Left cardiac atrium (tissue), 4 donors: ENCODE measurements around the gene DIPK1C. TPM values are rescaled to one million over a fixed set of nuclear protein-coding genes. Genes with fewer than 3 reads are reported as not detected.
A peak's percentile ranks its signal among the peaks of the same experiment; 100 is the strongest.

ENCODE experiments used
- ATAC-seq, 2 donors: fragments of 200-7000 bp; cut with Tn5 transposase; one replicate each; pipeline ENCODE4 v1.9.1; 2020; ENCODE audit warnings: mild to moderate bottlenecking in 2 of 2, moderate library complexity in 2 of 2
- DNase-seq: peaks from one replicate; pipeline ENCODE4 v3.0.0-alpha.2; 2020
- intact Hi-C, 2 donors: fragments of 100-400 bp; cut with DNase I; formaldehyde crosslinking; loops; one replicate each; pipeline versions ENCODE4 v1.14.1 to v1.15.1; 2022 to 2023
- total RNA-seq, 2 donors: library from RNA; stranded (reverse); fragmentation: NEBNext Ultra II Directional; extraction: Animal tissue kit (Norgen Biotek cat#: 25700); gene quantifications; one replicate each; pipeline ENCODE4 v1.2.1, GENCODE V29; 2021
- donor health status: DM: no; HTN: yes; CAD: no.
- donor health status: DM: no; HTN: yes; CAD: no; lungs with severe emphysema.
- donor health status: DM: yes; HTN: yes; CAD: no.
- donor health status: Dilated cardiomyopathy.

Gene DIPK1C
- total RNA-seq, 2 donors from 2014 or later = 1.3 to 1.5 TPM

GRCh38 chr18:74488864-74489263, 31.8 kb upstream of the DIPK1C start:
- intact Hi-C loops = no loop called here
- DNase-seq (no peak), ATAC-seq (no peak)

GRCh38 chr18:74488354-74488753, 31.2 kb upstream of the DIPK1C start:
- intact Hi-C loops = no loop called here
- DNase-seq = no peak
- ATAC-seq = no peak

DNA sequence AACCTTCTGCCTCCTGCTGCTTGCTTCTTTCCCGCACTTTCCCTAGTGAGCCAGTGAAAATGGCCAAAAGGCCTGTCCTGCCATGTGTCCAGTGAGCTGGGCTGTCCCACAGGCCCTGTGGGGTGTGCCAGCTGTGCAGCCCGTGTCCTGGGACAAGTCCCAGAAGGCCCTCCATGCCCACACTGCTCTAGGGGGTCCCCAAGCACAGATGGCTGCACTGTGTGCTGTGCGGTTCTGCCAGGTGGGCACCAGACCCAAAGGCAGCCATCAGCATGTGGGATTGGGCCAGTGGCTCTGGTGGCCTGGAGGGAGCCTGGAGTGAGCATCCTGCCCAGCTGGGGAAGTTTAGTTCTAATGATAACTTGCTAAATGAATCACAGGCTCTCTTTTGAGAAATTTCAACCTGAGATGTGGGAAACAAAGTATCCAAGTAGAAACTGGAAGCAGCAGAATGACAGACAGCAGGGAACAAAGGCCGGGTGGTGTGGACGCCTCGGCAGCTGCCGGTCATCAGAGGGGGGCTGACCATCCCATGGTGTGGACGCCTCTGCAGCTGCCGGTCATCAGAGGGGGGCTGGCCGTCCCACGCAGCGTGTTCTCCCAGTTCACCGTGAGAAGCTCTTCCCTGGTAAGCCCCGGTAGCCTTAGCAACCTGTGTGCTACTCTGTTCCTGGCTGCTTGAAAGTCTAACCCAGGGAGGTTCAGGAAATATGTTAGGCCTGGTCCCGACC, 29.2 kb upstream of the DIPK1C start:
- ATAC-seq = peak in 1 of 2 donors; percentile 19
- intact Hi-C loops = no loop called here

GRCh38 chr18:74482697-74483096, 25.6 kb upstream of the DIPK1C start:
- DNase-seq = no peak
- no peak for ATAC-seq
- intact Hi-C loops = no loop called here

More for the DNA sequence above, 29.2 kb upstream of the DIPK1C start:
- DNase-seq = no peak

DNA sequence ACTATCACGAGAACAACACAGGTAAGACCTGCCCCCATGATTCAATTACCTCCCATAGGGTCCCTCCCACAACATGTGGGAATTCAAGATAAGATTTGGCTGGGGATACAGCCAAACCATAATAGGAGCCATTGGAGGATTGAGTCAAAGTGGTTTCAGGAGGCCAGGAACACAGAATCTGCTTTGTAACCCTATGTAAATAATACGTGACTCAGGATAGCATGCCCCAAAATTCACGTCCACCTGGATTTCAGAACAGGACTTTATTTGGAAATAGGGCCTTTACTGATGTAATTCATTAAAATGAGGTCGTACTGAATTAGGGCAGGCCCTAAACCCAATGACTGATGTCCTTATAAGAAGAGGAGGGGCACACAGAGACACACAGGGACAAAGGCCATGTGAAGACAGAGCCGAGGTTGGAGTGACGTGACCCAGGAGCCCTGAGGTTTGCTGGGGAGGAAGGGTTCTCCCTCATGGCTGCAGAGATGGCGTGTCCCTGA, 23.1 kb upstream of the DIPK1C start:
- no peak for DNase-seq
- intact Hi-C loops = no loop called here
- no peak for ATAC-seq

- DNase-seq (no peak), ATAC-seq (peak in 1 of 2 donors; percentile 33)
- intact Hi-C loops = loop anchor here (5.0 kb wide), 2 partner anchors 122 to 282 kb away; no protein-coding TSS in a partner anchor
These were observed 22.5 kb upstream of the DIPK1C start for GRCh38 chr18:74479486-74480148.

- no peak for DNase-seq
- ATAC-seq = no peak
- intact Hi-C loops = loop anchor here (5.0 kb wide), 2 partner anchors 122 to 282 kb away; no protein-coding TSS in a partner anchor
These were observed 21.8 kb upstream of the DIPK1C start for GRCh38 chr18:74478880-74479279.

GRCh38 chr18:74478316-74478715, 21.2 kb upstream of the DIPK1C start:
- DNase-seq = no peak
- intact Hi-C loops = loop anchor here (5.0 kb wide), 2 partner anchors 121 to 281 kb away; no protein-coding TSS in a partner anchor
- ATAC-seq = no peak

DNA sequence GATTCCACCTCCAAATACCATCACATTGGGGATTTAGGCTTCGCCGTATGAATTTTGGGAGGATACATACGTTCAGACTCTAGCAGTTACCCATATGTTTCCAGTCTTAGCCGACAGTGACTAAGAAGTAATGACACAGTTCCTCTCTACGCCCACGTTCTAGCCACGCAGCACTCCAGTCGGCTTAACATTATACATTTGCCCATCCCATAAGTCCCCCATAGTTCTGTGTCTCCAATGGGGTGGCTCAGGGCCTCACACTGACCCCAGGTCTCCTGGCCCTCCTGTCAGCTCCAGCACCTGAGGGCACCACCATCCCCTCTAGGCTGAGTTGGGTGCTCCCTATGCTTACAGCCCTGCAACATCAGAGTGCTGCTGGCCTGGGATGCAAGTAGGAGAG, 20.7 kb upstream of the DIPK1C start:
- DNase-seq (no peak), ATAC-seq (no peak)
- intact Hi-C loops = loop anchor here (5.0 kb wide), 2 partner anchors 120 to 280 kb away; no protein-coding TSS in a partner anchor

DNA sequence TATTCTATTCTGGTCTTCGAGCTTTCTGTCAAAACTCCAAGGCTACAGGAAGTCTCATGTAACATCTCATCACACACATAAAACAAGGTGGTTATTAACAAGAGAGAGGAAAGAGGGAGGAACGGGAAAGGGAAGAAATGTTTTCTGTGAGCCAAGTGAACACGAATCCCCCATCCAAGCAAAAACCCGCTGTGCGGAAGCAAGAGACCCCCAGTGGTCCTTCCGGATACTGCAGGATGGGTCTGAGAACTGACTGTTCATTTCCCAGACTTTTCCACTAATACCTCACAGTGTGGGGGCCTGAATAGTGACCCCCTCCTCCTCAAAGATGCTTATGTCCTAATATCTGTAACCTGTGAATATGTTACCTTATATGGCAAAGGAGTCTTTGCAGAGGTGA, 19.0 kb upstream of the DIPK1C start:
- peak; percentile 43 for DNase-seq
- intact Hi-C loops = loop anchor here (1.0 to 5.0 kb wide), 3 partner anchors 119 to 279 kb away; no protein-coding TSS in a partner anchor
- peak in 1 of 2 donors; percentile 26 for ATAC-seq

GRCh38 chr18:74473976-74474640, 17.0 kb upstream of the DIPK1C start:
- DNase-seq (no peak), ATAC-seq (no peak)
- intact Hi-C loops = no loop called here

GRCh38 chr18:74472312-74472711, 15.2 kb upstream of the DIPK1C start:
- DNase-seq (no peak), ATAC-seq (no peak)
- intact Hi-C loops = no loop called here

DNA sequence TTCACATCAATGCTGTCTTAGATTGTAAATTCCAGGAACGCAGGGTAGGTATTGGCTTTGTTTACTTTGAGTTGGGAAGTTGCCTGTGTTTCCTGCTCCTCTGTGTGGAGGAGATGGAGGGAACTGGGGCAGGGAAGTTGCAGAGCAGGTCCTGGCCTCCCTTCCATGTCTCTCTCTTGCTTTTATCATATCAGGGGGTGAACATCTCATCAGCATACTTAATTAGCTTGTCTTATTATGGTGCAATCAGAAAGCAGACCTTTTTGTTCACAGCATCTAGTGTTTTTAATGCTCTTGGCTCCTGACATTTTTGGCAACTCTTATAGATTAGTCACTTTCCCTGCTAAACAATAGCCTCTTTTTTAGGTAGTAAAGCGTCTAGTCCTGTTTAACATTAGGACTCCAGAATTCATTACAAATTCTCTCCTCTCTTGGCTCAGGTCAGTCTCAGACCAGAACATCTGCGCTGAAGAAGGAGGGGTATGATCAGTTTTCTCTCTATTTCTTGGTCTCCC, 11.5 kb upstream of the DIPK1C start:
- ATAC-seq = peak; percentile 55 to 91
- no peak for DNase-seq
- intact Hi-C loops = no loop called here

DNA sequence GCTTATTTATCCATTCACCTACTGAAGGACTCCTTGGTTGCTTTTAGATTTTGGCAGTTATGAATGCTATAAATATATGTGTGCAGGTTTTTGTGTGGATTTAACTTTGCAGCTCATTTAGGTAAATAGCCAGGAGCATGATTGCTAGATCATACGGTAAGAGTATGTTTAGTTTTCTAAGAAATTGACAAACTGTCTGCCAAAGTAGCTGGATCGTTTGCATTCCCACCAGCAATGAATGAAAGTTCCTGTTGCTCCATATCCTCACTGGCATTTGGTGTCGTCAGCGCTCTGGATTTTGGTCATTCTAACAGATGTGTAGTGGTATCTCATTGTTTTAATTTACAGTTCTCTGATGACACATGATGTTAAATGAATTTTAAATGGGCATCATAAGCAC, 8.7 kb upstream of the DIPK1C start:
- no peak for DNase-seq
- ATAC-seq = no peak

GRCh38 chr18:74463983-74464382, 6.9 kb upstream of the DIPK1C start:
- intact Hi-C loops = no loop called here
- no peak for DNase-seq
- no peak for ATAC-seq

More for the DNA sequence above, 8.7 kb upstream of the DIPK1C start:
- intact Hi-C loops = no loop called here

DNA sequence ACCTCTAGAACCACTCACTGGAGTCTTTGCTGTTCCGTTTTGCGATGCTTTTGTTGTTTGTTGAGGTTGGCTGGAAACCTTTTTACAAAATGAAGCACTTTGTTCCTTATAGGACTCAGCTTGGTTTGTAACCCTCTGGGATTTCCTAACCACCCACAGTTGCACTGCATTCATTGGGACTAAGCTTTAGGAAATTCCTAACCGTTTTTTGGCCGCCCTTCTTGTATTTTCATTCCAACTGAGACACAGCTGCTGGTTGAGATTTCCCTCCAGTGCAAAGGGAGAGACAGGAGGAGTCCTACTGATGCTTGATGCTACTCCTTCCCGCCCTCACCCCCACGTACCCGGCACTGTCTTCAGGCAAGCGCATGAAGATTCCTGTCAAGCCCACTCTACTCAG, 6.1 kb upstream of the DIPK1C start:
- intact Hi-C loops = no loop called here
- peak; percentile 38 to 56 for ATAC-seq
- no peak for DNase-seq

DNA sequence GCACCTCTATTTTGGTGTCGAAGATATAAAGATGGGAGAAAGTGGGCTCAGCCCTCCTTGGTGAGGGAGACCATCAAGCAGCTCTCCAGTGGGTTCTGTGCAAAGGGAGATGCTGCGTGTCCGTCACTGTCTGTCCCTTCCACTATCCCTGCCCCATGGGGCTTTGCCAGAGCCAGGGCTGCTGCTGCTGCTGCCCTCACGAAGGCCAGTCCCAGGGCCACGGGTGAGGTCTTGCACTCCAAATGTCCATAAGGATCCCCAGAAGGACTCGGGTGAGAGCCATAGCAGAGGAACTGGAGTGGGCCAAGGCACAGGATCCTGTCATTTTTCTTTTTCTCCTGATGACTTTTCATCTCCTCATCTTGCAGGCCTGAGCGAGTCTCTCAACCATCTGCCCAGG, 3.7 kb upstream of the DIPK1C start:
- ATAC-seq (no peak), DNase-seq (no peak)
- intact Hi-C loops = no loop called here

- intact Hi-C loops = no loop called here
- peak in 1 of 2 donors; percentile 11 for ATAC-seq
- no peak for DNase-seq
These were observed 2.8 kb upstream of the DIPK1C start for GRCh38 chr18:74459889-74460288.

DNA sequence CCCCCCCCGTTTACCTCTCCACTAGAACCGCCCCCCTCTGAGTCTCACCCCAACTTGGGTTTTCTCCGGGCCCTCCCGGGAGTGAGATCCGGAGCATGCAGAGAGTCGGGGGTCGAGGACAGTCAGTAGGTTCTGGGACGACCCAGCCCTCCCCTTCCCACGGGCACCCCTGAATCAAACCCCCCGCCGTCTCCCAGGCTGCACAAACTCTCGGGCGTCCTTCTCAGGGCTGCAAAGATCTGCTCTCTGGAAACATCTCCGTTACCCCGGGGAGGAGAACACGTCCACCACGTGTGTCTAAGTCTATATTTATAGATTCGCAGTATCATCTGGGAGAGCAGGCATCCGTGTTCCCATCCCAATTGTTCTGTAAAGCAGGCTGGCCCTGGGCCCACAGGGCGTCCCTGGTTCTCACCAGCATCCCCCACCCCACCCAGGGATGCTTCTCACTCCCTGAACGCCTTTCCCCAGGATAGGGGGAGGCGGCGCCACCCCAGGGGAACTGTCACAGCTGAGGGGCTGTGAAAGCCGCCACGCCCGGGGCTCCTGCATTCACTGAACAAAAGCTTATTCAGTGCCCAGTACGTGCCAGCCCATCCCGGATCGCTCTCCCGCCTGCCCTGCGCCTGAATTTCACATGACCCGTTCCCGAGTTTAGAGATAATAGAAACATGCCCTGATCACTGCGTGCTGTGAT, 765 bp upstream of the DIPK1C start:
- peak in 1 of 2 donors; percentile 7 for ATAC-seq
- intact Hi-C loops = no loop called here
- DNase-seq = no peak
